IMR-90 (cell line): Measurements from ENCODE around the gene BCKDK. TPM values are rescaled to one million over a fixed set of nuclear protein-coding genes. Genes with fewer than 3 reads are reported as not detected.

Source experiments
- ATAC-seq: fragments of 200-7000 bp; cut with Tn5 transposase; 2 replicates; pipeline ENCODE4 v1.9.1; 2020; ENCODE audit warnings: low read depth, mild to moderate bottlenecking, moderate library complexity
- BruUV-seq: library from RNA; stranded (reverse); fragments of 400-500 nt; replicated peaks from 2 replicates; lab custom pipeline; 2021; lab: Mats Ljungman, UMichigan
- CTCF ChIA-PET: fragments of 300-600 bp; formaldehyde crosslinking; extraction: SDS; loops from one replicate; lab custom pipeline; 2021; ENCODE audit warnings: antibody characterized with exemption; lab: Yijun Ruan, JAX
- POLR2A ChIA-PET: fragments of 300-600 bp; sonication (Branson Sonifier 250); formaldehyde crosslinking; loops from one replicate; lab custom pipeline; 2022; ENCODE audit warnings: antibody characterized with exemption; ENCODE audit not compliant: unreplicated experiment; lab: Charles Lee
- DNase-seq: peaks from one replicate; pipeline ENCODE4 v3.0.0; 2013
- H2AFZ ChIP-seq: replicated peaks from 2 replicates; pipeline ENCODE3; 2013; ENCODE audit warnings: low read length, mild to moderate bottlenecking; ENCODE audit not compliant: poor library complexity
- H2AK5ac ChIP-seq: 2 replicates; pipeline ENCODE4 v1.6.1; 2013; ENCODE audit warnings: low read depth, low read length, inconsistent platforms
- H2AK9ac ChIP-seq: replicated peaks from 2 replicates; pipeline ENCODE3; 2013; ENCODE audit warnings: mild to moderate bottlenecking, low read depth, low read length, moderate library complexity; ENCODE audit not compliant: poor library complexity
- H2BK120ac ChIP-seq: 2 replicates; pipeline ENCODE4 v1.6.1; 2013; ENCODE audit warnings: low read depth, low read length, inconsistent platforms
- H2BK15ac ChIP-seq: 3 replicates; pipeline ENCODE4 v1.6.1; 2013; ENCODE audit warnings: low read depth, low read length, inconsistent platforms
- H2BK20ac ChIP-seq: 2 replicates; pipeline ENCODE4 v1.6.1; 2013; ENCODE audit warnings: low read depth, mild to moderate bottlenecking, inconsistent platforms, low read length, moderate library complexity
- H2BK5ac ChIP-seq: 2 replicates; pipeline ENCODE4 v1.6.1; 2013; ENCODE audit warnings: mild to moderate bottlenecking, low read depth, low read length, inconsistent platforms; ENCODE audit not compliant: poor library complexity, severe bottlenecking
- H3K14ac ChIP-seq: replicated peaks from 2 replicates; pipeline ENCODE4 v1.6.1; 2013; ENCODE audit warnings: low read depth, low read length, inconsistent platforms
- H3K18ac ChIP-seq: 2 replicates; pipeline ENCODE4 v1.6.1; 2013; ENCODE audit warnings: low read depth, low read length, control low read depth
- H3K23ac ChIP-seq: 2 replicates; pipeline ENCODE4 v1.6.1; 2013; ENCODE audit warnings: low read depth, low read length, inconsistent platforms
- H3K27ac ChIP-seq: 2 replicates; pipeline ENCODE4 v1.5.1; 2013; ENCODE audit warnings: mild to moderate bottlenecking, control low read depth, low read length; ENCODE audit not compliant: insufficient read depth
- H3K27me3 ChIP-seq: 2 replicates; pipeline ENCODE4 v1.6.1; 2013; ENCODE audit warnings: low read length; ENCODE audit not compliant: control insufficient read depth, insufficient read depth
- H3K36me3 ChIP-seq: 2 replicates; pipeline ENCODE4 v1.6.1; 2013; ENCODE audit warnings: low read length, mixed read lengths; ENCODE audit not compliant: control insufficient read depth, insufficient read depth
- H3K4ac ChIP-seq: 2 replicates; pipeline ENCODE4 v1.6.1; 2013; ENCODE audit warnings: low read depth, low read length, inconsistent platforms
- H3K4me1 ChIP-seq: 2 replicates; pipeline ENCODE4 v1.6.1; 2013; ENCODE audit warnings: low read length, mixed read lengths; ENCODE audit not compliant: control insufficient read depth, insufficient read depth
- H3K4me2 ChIP-seq: 2 replicates; pipeline ENCODE4 v1.6.1; 2013; ENCODE audit warnings: low read depth, mild to moderate bottlenecking, control low read depth, low read length, moderate library complexity
- H3K4me3 ChIP-seq: 2 replicates; pipeline ENCODE4 v1.5.1; 2013; ENCODE audit warnings: low read depth, mild to moderate bottlenecking, control low read depth, low read length, moderate library complexity; ENCODE audit not compliant: insufficient read depth
- H3K56ac ChIP-seq: 2 replicates; pipeline ENCODE4 v1.6.1; 2013; ENCODE audit warnings: low read length, inconsistent platforms; ENCODE audit not compliant: insufficient read depth; ENCODE audit errors: extremely low read depth
- H3K79me1 ChIP-seq, 2 experiments: 2 replicates each; pipeline ENCODE4 v1.6.1; 2013; ENCODE audit warnings: low read length in 2 of 2, inconsistent platforms in 1 of 2, low read depth in 1 of 2
- H3K9ac ChIP-seq: 2 replicates; pipeline ENCODE4 v1.6.1; 2013; ENCODE audit warnings: low read depth, low read length, control low read depth
- H3K9me1 ChIP-seq: 2 replicates; pipeline ENCODE4 v1.6.1; 2013; ENCODE audit warnings: low read length, inconsistent platforms; ENCODE audit not compliant: insufficient read depth
- H3K9me3 ChIP-seq: 2 replicates; pipeline ENCODE4 v1.6.1; 2013; ENCODE audit warnings: low read length; ENCODE audit not compliant: control insufficient read depth, insufficient read depth
- H4K20me1 ChIP-seq: 2 replicates; pipeline ENCODE4 v1.6.1; 2013; ENCODE audit warnings: low read length, inconsistent platforms; ENCODE audit not compliant: insufficient read depth
- H4K5ac ChIP-seq: 2 replicates; pipeline ENCODE4 v1.6.1; 2013; ENCODE audit warnings: mild to moderate bottlenecking, low read depth, low read length, control low read depth
- H4K8ac ChIP-seq, 2 experiments: 2 replicates each; pipeline ENCODE4 v1.6.1; 2013; ENCODE audit warnings: low read depth in 2 of 2, low read length in 2 of 2, control low read depth in 1 of 2, inconsistent platforms in 1 of 2
- H4K91ac ChIP-seq: 2 replicates; pipeline ENCODE4 v1.6.1; 2013; ENCODE audit warnings: low read depth, low read length, inconsistent platforms; ENCODE audit not compliant: insufficient read depth
- CEBPB ChIP-seq: IDR thresholded peaks from 2 replicates; pipeline ENCODE4 v1.6.1; 2012; ENCODE audit warnings: low read depth, low read length, improper control_type of control experiment
- FOS ChIP-seq: fragments of 150-350 bp; IDR thresholded peaks from 2 replicates; pipeline ENCODE4 v1.6.1; 2016; ENCODE audit warnings: low read depth, low read length
- POLR2A ChIP-seq: IDR thresholded peaks from 2 replicates; pipeline ENCODE4 v1.6.1; 2012; ENCODE audit warnings: mild to moderate bottlenecking, low read depth, low read length
- RAD21 ChIP-seq: IDR thresholded peaks from 2 replicates; pipeline ENCODE4 v1.6.1; 2012; ENCODE audit warnings: low read length, improper control_type of control experiment
- RFX5 ChIP-seq: IDR thresholded peaks from 2 replicates; pipeline ENCODE4 v1.8.0; 2012; ENCODE audit warnings: low read depth, mild to moderate bottlenecking, low read length, moderate library complexity
- WGBS, 2 experiments: methylation state at CpG; one replicate each; pipeline versions ENCODE4 v1.1.5 to v1.1.7; 2013; ENCODE audit warnings: missing lambda C conversion rate in 2 of 2; ENCODE audit not compliant: insufficient read length in 1 of 2; ENCODE audit errors: extremely low coverage in 2 of 2; 5-methylcytosine and 5-hydroxymethylcytosine counted together
- dilution Hi-C: fragments of 300-500 bp; cut with HindIII; formaldehyde crosslinking; loops from one replicate; pipeline ENCODE4 v1.14.3; 2018; ENCODE audit warnings: low sequenced_read_pairs; ENCODE audit not compliant: unreplicated experiment
- in situ Hi-C: fragments of 300-500 bp; cut with MboI; formaldehyde crosslinking; loops from 3 replicates; pipeline ENCODE4 v1.14.3; 2019; ENCODE audit warnings: low sequenced_read_pairs, inconsistent platforms, mixed read lengths
- intact Hi-C: fragments of 100-400 bp; cut with micrococcal nuclease; formaldehyde crosslinking; loops from 2 replicates; pipeline ENCODE4 v1.10.0; 2022
- polyA plus RNA-seq, 3 experiments: library from polyadenylated mRNA; depleted of rRNA; stranded (reverse); fragments of >200 nt; gene quantifications; 2 replicates each; pipeline ENCODE4 v1.2.3, GENCODE V29; 2012; ENCODE audit warnings: low replicate concordance in 1 of 3
- total RNA-seq: library from RNA; depleted of rRNA; stranded (reverse); fragments of >200 nt; gene quantifications from 2 replicates; pipeline ENCODE4 v1.2.3, GENCODE V29; 2012

BCKDK gene
- total and polyA plus RNA-seq, 2 of the 4 experiments (the other 2 are of a cell fraction), result 26.0 to 79.3 TPM

DNA sequence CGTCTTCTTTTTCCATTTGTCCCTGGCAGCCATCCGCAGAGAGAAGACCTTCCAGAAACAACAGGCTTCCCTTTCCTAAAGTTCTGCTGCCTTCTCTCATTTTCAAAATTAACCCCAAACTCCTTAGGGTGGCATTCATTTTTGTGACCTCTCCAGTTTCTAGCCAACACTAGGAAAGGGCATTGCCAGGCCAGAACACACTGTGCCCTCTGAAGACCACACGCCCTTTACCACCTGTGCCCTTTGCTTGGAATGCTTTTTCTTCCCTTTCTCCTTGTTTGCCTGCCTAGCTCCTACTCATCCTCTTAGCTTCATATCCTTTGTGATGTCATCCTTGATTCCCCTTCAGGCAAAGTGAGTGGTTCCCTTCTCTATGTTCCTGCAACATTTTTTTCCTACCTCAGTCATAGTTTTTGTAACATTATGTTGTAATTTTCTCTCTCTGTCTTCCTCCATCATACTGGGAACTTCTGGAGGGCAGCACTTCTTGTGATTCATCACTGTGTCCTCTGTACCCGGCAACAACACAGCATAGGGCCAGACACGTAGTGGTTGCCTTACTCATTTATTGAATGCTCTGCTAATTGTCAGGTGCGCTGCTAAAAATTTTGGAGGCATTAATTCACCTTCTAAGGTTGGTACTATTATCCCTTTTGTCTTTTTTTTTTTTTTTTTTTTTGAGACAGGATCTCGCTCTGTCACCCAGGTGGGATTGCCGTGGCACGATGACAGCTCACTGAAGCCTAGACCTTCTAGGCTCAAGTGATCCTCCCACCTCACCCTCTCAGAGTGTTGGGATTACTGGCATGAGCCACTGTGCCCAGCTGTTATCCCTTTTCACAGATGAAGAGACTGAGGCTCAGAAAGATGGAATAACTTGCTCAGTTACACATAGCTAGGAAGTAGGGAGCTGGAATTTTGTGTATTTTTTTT lies 10.3 kb downstream of the BCKDK start:
- Histone ChIP-seq H3K27me3 (no peaks in the 10 kb centered on the region), H3K4me3 (peak overlapping the region; percentile 66), H3K56ac (peak overlapping the region; percentile 59), H2BK120ac (no peak overlapping the region), H2BK20ac (no peak overlapping the region), H4K8ac (peak overlapping the region; percentile 75 to 82), H3K36me3 (peaks cover 16% of the 10 kb centered on the region), H2AK5ac (peak overlapping the region; percentile 76), H4K91ac (peak overlapping the region; percentile 67; the same call in 1 of the 2 replicates), H3K79me1 (peaks cover 22 to 47% of the 10 kb centered on the region in 2 experiments), H3K14ac (peak overlapping the region; percentile 51), H3K4me1 (0 out of 2 replicates have a peak, but pooled peaks cover 3% of the 10 kb centered on the region), H2BK5ac (peak overlapping the region; percentile 23), H4K20me1 (peaks cover 9% of the 10 kb centered on the region), H3K9me3 (no peaks in the 10 kb centered on the region), H4K5ac (peak overlapping the region; percentile 53), H2AFZ (peak overlapping the region; percentile 71), H3K4me2 (peak overlapping the region; percentile 86), H2AK9ac (peak overlapping the region; percentile 50), H3K9ac (peak overlapping the region; percentile 79), H3K4ac (peak overlapping the region; percentile 65), H3K18ac (peak overlapping the region; percentile 51; the same call in 1 of the 2 replicates), H3K9me1 (peaks cover 3% of the 10 kb centered on the region; the same call in 1 of the 2 replicates), H3K23ac (peak overlapping the region; percentile 76), H3K27ac (peak overlapping the region; percentile 61), H2BK15ac (no peak overlapping the region)
- intact Hi-C loops (no loop called here), in situ Hi-C loops (no loop called here), dilution Hi-C loops (no loop called here)
- BruUV-seq, result TSS peak; percentile 39
- DNase-seq (peak; percentile 81), ATAC-seq (no peak)
- 11% methylated on average over 3 of the region's 9 CpGs; no CpG with 5 or more reads in 1 of the 2 experiments for WGBS, 2 experiments
- CTCF ChIA-PET, result interaction anchor here (1.0 to 1.1 kb wide), 2 partner anchors 23 to 24 kb away, joined by 3 to 5 read pairs; no protein-coding TSS in a partner anchor
- POLR2A ChIA-PET, result no interaction called here
- peak; percentile 76; the same call in 1 of the 2 replicates for TF ChIP-seq POLR2A
- TF ChIP-seq CEBPB, result peak; percentile 47; the same call in 1 of the 2 replicates
- TF ChIP-seq FOS, result peak; percentile 15; the same call in 1 of the 2 replicates
- no peak for TF ChIP-seq RAD21
- TF ChIP-seq RFX5, result 0 out of 2 replicates have a peak, but pooled peaks have one; percentile 14
